ENCODE results near the gene ZMYND8.
"Not testable (repeated sequence)": the region's sequence is repeated elsewhere in the genome, so short reads cannot be mapped to it uniquely, and the experiment has no call there.

DNA sequence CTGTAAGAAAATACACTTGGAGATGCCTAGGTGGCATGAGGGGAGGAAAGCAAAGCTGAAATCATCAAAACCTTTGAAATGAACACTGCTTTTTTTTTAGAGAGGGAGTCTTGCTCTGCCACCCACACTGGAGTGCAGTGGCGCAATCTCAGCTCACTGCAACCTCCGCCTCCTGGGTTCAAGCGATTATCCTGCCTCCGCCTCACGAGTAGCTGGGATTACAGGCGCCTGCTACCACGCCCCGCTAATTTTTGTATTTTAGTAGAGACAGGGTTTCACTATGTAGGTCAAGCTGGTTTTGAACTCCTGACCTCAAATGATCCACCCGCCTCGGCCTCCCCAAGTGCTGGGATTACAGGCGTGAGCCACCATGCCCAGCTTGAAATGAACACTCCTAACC, 111.3 kb downstream of the ZMYND8 start:
- TF ChIP-seq, protein P1, sequence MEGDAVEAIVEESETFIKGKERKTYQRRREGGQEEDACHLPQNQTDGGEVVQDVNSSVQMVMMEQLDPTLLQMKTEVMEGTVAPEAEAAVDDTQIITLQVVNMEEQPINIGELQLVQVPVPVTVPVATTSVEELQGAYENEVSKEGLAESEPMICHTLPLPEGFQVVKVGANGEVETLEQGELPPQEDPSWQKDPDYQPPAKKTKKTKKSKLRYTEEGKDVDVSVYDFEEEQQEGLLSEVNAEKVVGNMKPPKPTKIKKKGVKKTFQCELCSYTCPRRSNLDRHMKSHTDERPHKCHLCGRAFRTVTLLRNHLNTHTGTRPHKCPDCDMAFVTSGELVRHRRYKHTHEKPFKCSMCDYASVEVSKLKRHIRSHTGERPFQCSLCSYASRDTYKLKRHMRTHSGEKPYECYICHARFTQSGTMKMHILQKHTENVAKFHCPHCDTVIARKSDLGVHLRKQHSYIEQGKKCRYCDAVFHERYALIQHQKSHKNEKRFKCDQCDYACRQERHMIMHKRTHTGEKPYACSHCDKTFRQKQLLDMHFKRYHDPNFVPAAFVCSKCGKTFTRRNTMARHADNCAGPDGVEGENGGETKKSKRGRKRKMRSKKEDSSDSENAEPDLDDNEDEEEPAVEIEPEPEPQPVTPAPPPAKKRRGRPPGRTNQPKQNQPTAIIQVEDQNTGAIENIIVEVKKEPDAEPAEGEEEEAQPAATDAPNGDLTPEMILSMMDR (conservative IDR thresholded peaks at IDR 0.05; ENCODE audit: low read depth, low read length): not testable (repeated sequence)
- not testable (repeated sequence) for TF ChIP-seq EZH2 (IDR thresholded peaks at IDR 0.05; ENCODE audit: low read length, unreplicated experiment)
